Prostate gland (tissue), 2 donors: ENCODE measurements around the gene VSIG10L. TPM values are rescaled to one million over a fixed set of nuclear protein-coding genes. Genes with fewer than 3 reads are reported as not detected.

Experiments used
- DNase-seq: peaks from one replicate; pipeline ENCODE4 v3.0.0-alpha.2; 2019; ENCODE audit warnings: low spot score
- H3K27ac ChIP-seq, 2 donors: fragments of 200-600 bp; sonication (generic); 2 replicates each; pipeline ENCODE4 v1.5.1; 2017 to 2019
- H3K27me3 ChIP-seq: fragments of 200-600 bp; sonication (generic); replicated peaks from 2 replicates; pipeline ENCODE4 v1.5.1; 2019; ENCODE audit not compliant: insufficient read depth
- H3K36me3 ChIP-seq, 2 donors: fragments of 200-600 bp; sonication (generic); 1 replicate in 1 of 2; 2 replicates in 1 of 2; pipeline versions ENCODE4 v1.5.1 to v1.8.1; 2017 to 2019
- H3K4me1 ChIP-seq: fragments of 200-600 bp; sonication (generic); replicated peaks from 2 replicates; pipeline ENCODE4 v1.5.1; 2019
- H3K4me3 ChIP-seq, 2 donors: fragments of 200-600 bp; sonication (generic); 2 replicates each; pipeline ENCODE4 v1.5.1; 2017 to 2019
- H3K9me3 ChIP-seq: fragments of 200-600 bp; sonication (generic); 2 replicates; pipeline ENCODE4 v1.5.1; 2017
- CTCF ChIP-seq, 4 experiments: fragments of 200-600 bp in 2 of 4; fragments of 450-650 bp in 2 of 4; sonication (generic) in 2 of 4; IDR thresholded peaks; 1 replicate in 3 of 4; 2 replicates in 1 of 4; pipeline ENCODE4 v1.5.1; 2016 to 2019; ENCODE audit warnings: antibody characterized with exemption in 4 of 4, mild to moderate bottlenecking in 2 of 4, moderate library complexity in 2 of 4
- POLR2A ChIP-seq: fragments of 450-650 bp; IDR thresholded peaks from one replicate; pipeline ENCODE4 v1.6.1; 2016; ENCODE audit warnings: antibody characterized with exemption, mild to moderate bottlenecking
- POLR2AphosphoS5 ChIP-seq: sonication (generic); formaldehyde crosslinking; IDR thresholded peaks from one replicate; pipeline ENCODE4 v1.6.1; 2017; ENCODE audit warnings: antibody characterized with exemption
- WGBS: methylation state at CpG from one replicate; pipeline ENCODE4 v1.1.5; 2018; 5-methylcytosine and 5-hydroxymethylcytosine counted together
- intact Hi-C: fragments of 100-400 bp; cut with DNase I; formaldehyde crosslinking; loops from one replicate; pipeline ENCODE4 v1.14.2; 2022
- total RNA-seq, 2 donors: library from RNA; depleted of rRNA; stranded (reverse); fragments of >200 nt; gene quantifications; one replicate each; pipeline ENCODE4 v1.1.0, GENCODE V29; 2016

VSIG10L gene
- total RNA-seq, 2 donors from 2014 or later, result 2.3 to 9.9 TPM

GRCh38 chr19:51297406-51297805 is 44.5 kb downstream of the VSIG10L start:
- no peak overlapping the region for H3K4me3 ChIP-seq
- 60% methylated on average over 5 of the region's 5 CpGs for WGBS
- no peak for DNase-seq
- no peaks in the 10 kb centered on the region for H3K27me3 ChIP-seq
- H3K27ac ChIP-seq, result no peak overlapping the region
- no peaks in the 10 kb centered on the region for H3K9me3 ChIP-seq
- H3K36me3 ChIP-seq, result no peaks in the 10 kb centered on the region
- no peaks in the 10 kb centered on the region for H3K4me1 ChIP-seq
- TF ChIP-seq POLR2AphosphoS5, result no peak
- no peak for TF ChIP-seq CTCF (IDR thresholded peaks at IDR 0.05)
- TF ChIP-seq POLR2A, result no peak
- intact Hi-C loops, result no loop called here

- intact Hi-C loops, result no loop called here
- Histone ChIP-seq H3K27me3 (no peaks in the 10 kb centered on the region), H3K36me3 (no peaks in the 10 kb centered on the region), H3K27ac (no peak overlapping the region), H3K9me3 (no peaks in the 10 kb centered on the region), H3K4me3 (no peak overlapping the region), H3K4me1 (no peaks in the 10 kb centered on the region)
- TF ChIP-seq CTCF (IDR thresholded peaks at IDR 0.05) (no peak), POLR2AphosphoS5 (no peak), POLR2A (no peak)
- 61% methylated on average over 9 of the region's 9 CpGs for WGBS
- DNase-seq, result no peak
These were observed 45.4 kb downstream of the VSIG10L start for GRCh38 chr19:51296336-51297093.

GRCh38 chr19:51295382-51296126 is 46.4 kb downstream of the VSIG10L start:
- Histone ChIP-seq H3K9me3 (no peaks in the 10 kb centered on the region), H3K4me3 (no peak overlapping the region), H3K36me3 (no peaks in the 10 kb centered on the region), H3K27me3 (no peaks in the 10 kb centered on the region), H3K27ac (no peak overlapping the region), H3K4me1 (no peaks in the 10 kb centered on the region)
- 16% methylated on average over 15 of the region's 15 CpGs for WGBS
- intact Hi-C loops, result no loop called here
- TF ChIP-seq CTCF (IDR thresholded peaks at IDR 0.05) (no peak), POLR2AphosphoS5 (no peak), POLR2A (no peak)
- no peak for DNase-seq

GRCh38 chr19:51294977-51295375 is 47.0 kb downstream of the VSIG10L start:
- Histone ChIP-seq H3K9me3 (no peaks in the 10 kb centered on the region), H3K4me1 (no peaks in the 10 kb centered on the region), H3K4me3 (no peak overlapping the region), H3K36me3 (no peaks in the 10 kb centered on the region), H3K27me3 (no peaks in the 10 kb centered on the region), H3K27ac (no peak overlapping the region)
- WGBS, result 46% methylated on average over 12 of the region's 12 CpGs
- TF ChIP-seq CTCF (IDR thresholded peaks at IDR 0.05) (no peak), POLR2A (no peak), POLR2AphosphoS5 (no peak)
- intact Hi-C loops, result no loop called here
- DNase-seq, result no peak
